BLaER1 treated with 17β-estradiol and CSF1 and Interleukin-3, amounts not matched to agents 10 nM and 100 nM (cell line): ENCODE measurements around the gene FAM216B.

Source experiments
- H3K27ac ChIP-seq, 11 experiments: shearing (Covaris generic); formaldehyde crosslinking; 2 replicates each; pipeline ENCODE4 v1.8.1; 2022
- H3K27me3 ChIP-seq, 11 experiments: shearing (Covaris generic); formaldehyde crosslinking; 2 replicates each; pipeline ENCODE4 v1.8.1; 2022
- H3K36me3 ChIP-seq, 11 experiments: shearing (Covaris generic); formaldehyde crosslinking; 2 replicates each; pipeline ENCODE4 v1.8.1; 2022
- H3K4me1 ChIP-seq, 10 experiments: shearing (Covaris generic); formaldehyde crosslinking; 2 replicates each; pipeline ENCODE4 v1.8.1; 2022
- H3K4me2 ChIP-seq, 11 experiments: shearing (Covaris generic); formaldehyde crosslinking; 2 replicates each; pipeline ENCODE4 v1.8.1; 2022
- H3K4me3 ChIP-seq, 10 experiments: shearing (Covaris generic); formaldehyde crosslinking; 2 replicates each; pipeline ENCODE4 v1.8.1; 2022
- H3K9ac ChIP-seq, 11 experiments: shearing (Covaris generic); formaldehyde crosslinking; 2 replicates each; pipeline ENCODE4 v1.8.1; 2022
- H3K9me3 ChIP-seq, 11 experiments: shearing (Covaris generic); formaldehyde crosslinking; replicated peaks in 1 of 11; 2 replicates each; pipeline ENCODE4 v1.8.1; 2022
- H4K20me1 ChIP-seq, 11 experiments: shearing (Covaris generic); formaldehyde crosslinking; 2 replicates each; pipeline ENCODE4 v1.8.1; 2022
- Cebpa-rat ChIP-seq, 11 experiments: shearing (Covaris generic); IDR thresholded peaks; 2 replicates each; pipeline ENCODE4 v1.8.1; 2022

FAM216B gene

DNA sequence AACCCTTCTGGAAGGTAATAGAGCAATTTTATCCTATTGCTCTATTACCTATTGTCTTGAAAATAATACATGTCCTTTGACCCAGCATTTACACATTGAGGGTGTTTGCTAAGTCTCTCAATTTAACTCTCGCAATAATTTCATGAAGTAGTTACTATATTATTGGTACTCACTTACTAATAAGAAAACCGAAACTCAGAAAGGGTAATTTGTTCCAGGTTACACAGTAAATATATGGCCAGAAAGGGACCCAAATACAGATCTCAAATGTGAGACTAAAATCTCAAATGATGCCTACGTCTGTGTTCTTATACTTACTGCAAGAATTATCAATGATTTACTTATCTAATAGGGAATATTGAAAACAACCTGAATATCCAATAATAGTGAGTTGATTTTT is 29.7 kb upstream of the FAM216B start:
- Histone ChIP-seq H3K27ac (no peak overlapping the region), H3K4me2 (no peak overlapping the region), H4K20me1 (no peaks in the 10 kb centered on the region), H3K27me3 (no peaks in the 10 kb centered on the region), H3K9ac (no peak overlapping the region), H3K4me3 (no peak overlapping the region), H3K9me3 (peaks cover 0 to 1% (median 0%) of the 10 kb centered on the region in 11 experiments; a peak in 2 of 22 replicates), H3K4me1 (no peaks in the 10 kb centered on the region), H3K36me3 (no peaks in the 10 kb centered on the region)
- no peak for TF ChIP-seq Cebpa-rat (IDR thresholded peaks at IDR 0.05)

DNA sequence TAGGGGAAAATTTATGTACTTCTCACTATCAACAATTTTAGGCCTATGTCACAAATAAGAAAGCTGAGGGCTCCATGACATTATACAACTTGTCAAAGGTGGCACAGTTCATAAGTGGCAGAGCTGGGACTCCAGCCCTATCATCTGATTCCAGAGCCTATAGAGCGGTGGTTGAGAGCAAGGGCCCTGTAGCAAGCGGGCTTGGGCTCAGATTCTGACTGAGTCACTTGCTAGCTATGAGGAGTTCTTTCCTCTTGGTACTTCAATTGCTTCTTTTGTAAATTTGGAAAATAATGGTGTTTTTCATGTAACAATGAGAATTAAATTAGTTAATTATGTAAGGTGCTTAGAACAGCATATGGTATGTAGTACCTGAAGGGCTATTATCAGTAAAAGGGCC is 28.7 kb upstream of the FAM216B start:
- Histone ChIP-seq H3K4me2 (no peak overlapping the region), H3K27me3 (no peaks in the 10 kb centered on the region), H3K36me3 (no peaks in the 10 kb centered on the region), H3K27ac (no peak overlapping the region), H3K9ac (no peak overlapping the region), H3K9me3 (peaks cover 0 to 11% (median 4%) of the 10 kb centered on the region in 11 experiments; a peak in 7 of 22 replicates), H3K4me3 (no peak overlapping the region), H4K20me1 (no peaks in the 10 kb centered on the region), H3K4me1 (no peaks in the 10 kb centered on the region)
- no peak for TF ChIP-seq Cebpa-rat (IDR thresholded peaks at IDR 0.05)

GRCh38 chr13:42753697-42754096 is 27.7 kb upstream of the FAM216B start:
- H3K4me1 ChIP-seq: no peaks in the 10 kb centered on the region

DNA sequence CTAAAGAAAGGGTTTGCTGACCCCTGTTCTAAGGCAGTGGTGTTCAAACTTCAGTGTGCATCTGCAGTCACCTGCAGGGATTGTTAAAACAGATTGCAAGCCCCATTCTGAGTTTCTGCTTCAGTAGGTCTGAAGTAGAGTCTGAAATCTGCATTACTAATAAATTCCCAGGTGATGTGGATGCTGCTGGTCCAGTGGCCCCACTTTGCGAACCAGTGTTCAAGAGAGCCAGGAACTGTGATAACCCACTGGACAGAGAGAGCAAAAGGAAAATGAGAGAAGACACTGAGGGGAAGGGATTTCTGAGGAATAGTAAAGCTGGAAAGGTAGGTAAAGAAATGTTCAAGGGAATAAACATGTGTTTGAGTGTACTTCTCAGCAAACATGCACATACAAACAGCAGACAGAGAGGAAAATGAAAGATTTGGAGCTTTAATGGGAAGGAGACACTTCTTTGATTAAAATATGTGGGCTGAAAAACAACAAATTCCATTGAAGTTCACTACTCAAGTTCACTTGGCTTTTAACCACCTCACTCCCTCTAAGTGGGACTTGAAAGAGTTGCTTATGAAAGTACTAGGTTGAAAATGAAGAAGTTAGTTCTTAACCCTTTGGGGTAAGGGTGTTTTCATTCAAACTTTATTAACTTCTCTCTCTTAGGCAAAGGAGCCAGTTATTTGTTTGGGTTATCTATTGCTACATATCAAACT is 26.4 kb upstream of the FAM216B start:
- no peaks in the 10 kb centered on the region for H3K27me3 ChIP-seq
- H3K4me3 ChIP-seq: no peak overlapping the region
- no peaks in the 10 kb centered on the region for H3K36me3 ChIP-seq
- H3K4me1 ChIP-seq: no peaks in the 10 kb centered on the region
- peaks cover 0 to 11% (median 4%) of the 10 kb centered on the region in 11 experiments; a peak in 7 of 22 replicates for H3K9me3 ChIP-seq
- no peak overlapping the region for H3K27ac ChIP-seq
- TF ChIP-seq Cebpa-rat (IDR thresholded peaks at IDR 0.05): no peak
- H3K4me2 ChIP-seq: no peak overlapping the region
- H3K9ac ChIP-seq: no peak overlapping the region
- H4K20me1 ChIP-seq: no peaks in the 10 kb centered on the region

More at GRCh38 chr13:42753697-42754096, 27.7 kb upstream of the FAM216B start:
- TF ChIP-seq Cebpa-rat (IDR thresholded peaks at IDR 0.05): no peak
- Histone ChIP-seq H3K27me3 (no peaks in the 10 kb centered on the region), H3K27ac (no peak overlapping the region), H3K4me2 (no peak overlapping the region), H3K9me3 (peaks cover 0 to 11% (median 4%) of the 10 kb centered on the region in 11 experiments; a peak in 7 of 22 replicates), H3K36me3 (no peaks in the 10 kb centered on the region), H3K9ac (no peak overlapping the region), H3K4me3 (no peak overlapping the region), H4K20me1 (no peaks in the 10 kb centered on the region)

- Histone ChIP-seq H3K4me2 (no peak overlapping the region), H3K4me3 (no peak overlapping the region), H3K27ac (no peak overlapping the region), H3K9me3 (peaks cover 0 to 11% (median 4%) of the 10 kb centered on the region in 11 experiments; a peak in 7 of 22 replicates), H3K36me3 (no peaks in the 10 kb centered on the region), H3K27me3 (no peaks in the 10 kb centered on the region), H3K9ac (no peak overlapping the region), H4K20me1 (no peaks in the 10 kb centered on the region), H3K4me1 (0 out of 20 replicates have a peak, but pooled peaks cover 0 to 1% (median 0%) of the 10 kb centered on the region in 10 experiments)
- TF ChIP-seq Cebpa-rat (IDR thresholded peaks at IDR 0.05): no peak
Observed at GRCh38 chr13:42757678-42758420, 23.5 kb upstream of the FAM216B start.

DNA sequence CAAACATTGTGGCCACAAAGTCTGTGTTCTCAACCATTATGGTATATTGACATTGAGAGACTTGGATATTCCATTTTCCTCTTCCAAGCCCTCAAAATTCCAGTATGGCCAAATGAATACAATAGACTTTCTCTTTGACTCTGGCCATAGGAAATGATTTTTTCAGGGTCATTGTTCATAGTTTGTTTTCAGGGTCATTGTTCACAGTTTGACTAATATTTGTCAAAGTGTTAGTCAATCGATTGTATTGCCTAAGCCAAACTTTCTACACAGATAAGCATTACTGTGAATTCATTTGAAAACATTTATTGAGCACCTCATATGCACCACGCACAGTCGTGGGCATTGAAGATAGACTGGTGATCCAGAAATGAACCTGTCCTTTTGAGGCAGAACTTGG is 22.9 kb upstream of the FAM216B start:
- H4K20me1 ChIP-seq: no peaks in the 10 kb centered on the region
- TF ChIP-seq Cebpa-rat (IDR thresholded peaks at IDR 0.05): no peak
- H3K4me1 ChIP-seq: 0 out of 20 replicates have a peak, but pooled peaks cover 0 to 4% (median 0%) of the 10 kb centered on the region in 10 experiments
- no peak overlapping the region for H3K4me2 ChIP-seq
- no peak overlapping the region for H3K4me3 ChIP-seq
- peaks cover 0 to 11% (median 4%) of the 10 kb centered on the region in 11 experiments; a peak in 7 of 22 replicates for H3K9me3 ChIP-seq
- H3K9ac ChIP-seq: no peak overlapping the region
- H3K36me3 ChIP-seq: no peaks in the 10 kb centered on the region
- H3K27ac ChIP-seq: no peak overlapping the region
- H3K27me3 ChIP-seq: no peaks in the 10 kb centered on the region

DNA sequence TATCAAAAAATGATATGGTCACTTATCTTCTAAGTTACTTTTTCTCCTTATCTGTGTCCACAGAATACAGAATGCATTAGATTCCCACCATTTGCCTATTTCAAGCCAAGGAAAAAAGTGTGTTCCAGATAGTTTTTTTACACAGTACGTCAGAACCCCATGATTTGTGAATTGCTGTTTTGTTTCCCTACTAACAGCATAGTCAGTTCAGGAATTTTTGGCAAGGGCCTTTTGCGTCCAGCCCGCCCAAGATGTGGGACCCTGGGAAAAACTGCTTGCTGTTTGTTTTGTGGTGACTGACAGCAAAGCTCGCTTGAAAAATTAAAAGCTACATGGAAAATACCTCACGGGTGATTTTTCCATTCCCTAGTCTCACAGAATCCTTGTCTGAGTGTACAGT is 20.4 kb upstream of the FAM216B start:
- Histone ChIP-seq H3K27me3 (no peaks in the 10 kb centered on the region), H3K4me1 (0 out of 20 replicates have a peak, but pooled peaks cover 0 to 4% (median 0%) of the 10 kb centered on the region in 10 experiments), H3K4me2 (no peak overlapping the region), H3K27ac (no peak overlapping the region), H3K9ac (no peak overlapping the region), H4K20me1 (no peaks in the 10 kb centered on the region), H3K9me3 (peaks cover 0 to 11% (median 4%) of the 10 kb centered on the region in 11 experiments; a peak in 7 of 22 replicates), H3K36me3 (no peaks in the 10 kb centered on the region), H3K4me3 (no peak overlapping the region)
- TF ChIP-seq Cebpa-rat (IDR thresholded peaks at IDR 0.05): no peak

- H3K4me2 ChIP-seq: no peak overlapping the region
- H4K20me1 ChIP-seq: no peaks in the 10 kb centered on the region
- peaks cover 0 to 5% (median 3%) of the 10 kb centered on the region in 11 experiments; a peak in 5 of 22 replicates for H3K9me3 ChIP-seq
- no peaks in the 10 kb centered on the region for H3K27me3 ChIP-seq
- 0 out of 20 replicates have a peak, but pooled peaks cover 0 to 4% (median 0%) of the 10 kb centered on the region in 10 experiments for H3K4me1 ChIP-seq
- no peak overlapping the region for H3K4me3 ChIP-seq
- TF ChIP-seq Cebpa-rat (IDR thresholded peaks at IDR 0.05): no peak
- no peak overlapping the region for H3K27ac ChIP-seq
- no peak overlapping the region for H3K9ac ChIP-seq
- H3K36me3 ChIP-seq: no peaks in the 10 kb centered on the region
Observed at GRCh38 chr13:42762251-42762650, 19.1 kb upstream of the FAM216B start.

- no peak overlapping the region for H3K27ac ChIP-seq
- no peaks in the 10 kb centered on the region for H3K36me3 ChIP-seq
- no peak overlapping the region for H3K4me3 ChIP-seq
- no peaks in the 10 kb centered on the region for H3K27me3 ChIP-seq
- H3K9me3 ChIP-seq: peaks cover 0 to 6% (median 0%) of the 10 kb centered on the region in 11 experiments; a peak in 2 of 22 replicates
- no peaks in the 10 kb centered on the region for H4K20me1 ChIP-seq
- no peak overlapping the region for H3K4me2 ChIP-seq
- TF ChIP-seq Cebpa-rat (IDR thresholded peaks at IDR 0.05): no peak
- no peak overlapping the region for H3K9ac ChIP-seq
- 0 out of 20 replicates have a peak, but pooled peaks cover 0 to 4% (median 0%) of the 10 kb centered on the region in 10 experiments for H3K4me1 ChIP-seq
Observed at GRCh38 chr13:42762917-42763316, 18.5 kb upstream of the FAM216B start.
